Activated gamma-delta T cell treated with anti-CD3 and anti-CD28 coated beads, Interleukin-2, amount 50 U/mL, for 16 hours (primary cell): ENCODE measurements around the gene RAET1G.
"Not testable (repeated sequence)": the region's sequence is repeated elsewhere in the genome, so short reads cannot be mapped to it uniquely, and the experiment has no call there.

Experiments used
- DNase-seq: peaks from one replicate; pipeline ENCODE4 v3.0.0-alpha.2; 2020; ENCODE audit warnings: low read depth

Gene RAET1G

GRCh38 chr6:149913540-149914240 lies 9.2 kb downstream of the RAET1G start:
- DNase-seq, result no peak

- DNase-seq, result no peak
Measured at GRCh38 chr6:149913085-149913484, 9.8 kb downstream of the RAET1G start.

GRCh38 chr6:149912680-149913079 lies 10.2 kb downstream of the RAET1G start:
- not testable (repeated sequence) for DNase-seq

GRCh38 chr6:149910721-149911151 lies 12.2 kb downstream of the RAET1G start:
- DNase-seq, result no peak

- no peak for DNase-seq
Measured at GRCh38 chr6:149909701-149910470, 13.0 kb downstream of the RAET1G start.

DNA sequence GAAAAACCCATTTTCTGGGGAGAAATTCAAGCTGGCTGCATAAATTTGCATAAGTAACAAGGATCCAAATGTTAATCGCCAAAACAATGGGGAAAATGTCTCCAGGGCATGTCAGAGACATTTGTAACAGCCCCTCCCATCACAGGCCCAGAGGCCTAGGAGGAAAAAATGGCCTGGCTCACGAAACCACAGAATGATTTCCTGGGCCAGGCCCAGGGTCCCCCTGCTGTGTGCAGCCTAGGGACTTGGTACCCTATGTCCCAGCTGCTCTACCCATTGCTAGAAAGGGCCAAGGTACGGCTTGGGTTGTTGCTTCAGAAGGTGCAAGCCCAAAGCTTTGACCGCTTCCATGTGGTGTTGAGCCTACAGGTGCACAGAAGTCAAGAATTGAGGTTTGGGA lies 14.4 kb downstream of the RAET1G start:
- not testable (repeated sequence) for DNase-seq

DNA sequence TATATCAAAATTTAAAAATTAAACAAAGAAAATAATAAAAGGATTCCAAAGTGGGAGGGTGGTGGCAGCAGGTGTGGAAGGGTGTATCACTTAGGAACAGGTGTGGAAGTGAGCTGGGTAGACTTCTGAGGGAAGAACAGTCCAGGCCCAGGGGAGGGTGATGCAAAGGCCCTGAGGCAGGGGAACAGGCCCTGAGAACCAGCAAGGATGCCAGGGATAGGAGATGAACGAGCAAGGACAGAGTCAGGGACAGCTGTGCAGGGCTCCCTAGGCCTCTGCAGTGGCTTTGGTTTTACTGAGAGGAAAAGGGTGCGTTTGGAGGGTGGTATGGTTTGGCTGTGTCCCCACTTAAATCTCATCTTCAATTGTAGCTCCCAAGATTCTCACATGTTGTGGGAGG lies 15.6 kb downstream of the RAET1G start:
- DNase-seq, result no peak

DNA sequence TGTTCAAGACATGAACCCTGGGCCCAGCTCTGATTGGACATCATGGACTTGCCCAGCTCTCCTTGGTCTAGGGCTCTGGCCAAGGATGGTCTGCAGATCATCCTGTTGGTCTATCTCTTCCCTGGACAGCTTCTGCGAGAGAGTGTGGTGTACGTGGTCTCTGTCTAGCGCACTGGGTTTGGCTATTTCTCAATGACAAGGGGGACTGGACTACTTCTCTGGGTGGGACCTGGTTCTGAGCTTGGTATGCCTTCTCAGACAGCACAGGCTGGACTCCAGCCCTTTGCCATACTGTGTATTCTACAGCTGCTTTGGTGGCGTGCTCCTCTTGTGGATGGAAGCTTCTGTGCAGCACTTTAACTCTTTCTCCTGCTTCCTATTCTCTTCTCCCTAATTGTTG lies 16.5 kb downstream of the RAET1G start:
- DNase-seq, result no peak

DNA sequence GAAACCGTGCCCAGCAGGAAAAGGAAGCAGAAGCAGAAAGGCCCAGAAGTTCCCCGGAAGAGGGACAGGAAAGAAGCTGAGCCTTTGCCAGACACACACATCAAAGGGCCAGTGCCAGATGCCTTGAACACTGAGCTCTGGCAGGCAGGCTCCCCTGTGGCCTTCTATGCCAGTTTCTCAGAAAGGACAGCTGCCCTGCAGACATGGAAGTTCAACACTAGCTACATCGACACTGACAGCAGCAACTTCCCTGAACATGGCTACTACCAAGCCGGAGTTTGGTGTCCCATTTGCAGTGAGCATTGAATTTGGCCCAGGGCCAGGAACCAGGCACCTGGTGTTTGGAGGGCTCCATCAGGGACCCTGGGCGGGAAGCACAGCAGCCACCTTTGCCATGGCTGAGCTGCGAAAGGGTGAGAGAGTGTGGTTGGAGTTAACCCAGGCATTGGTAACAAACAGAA lies 17.0 kb downstream of the RAET1G start:
- DNase-seq, result no peak

DNA sequence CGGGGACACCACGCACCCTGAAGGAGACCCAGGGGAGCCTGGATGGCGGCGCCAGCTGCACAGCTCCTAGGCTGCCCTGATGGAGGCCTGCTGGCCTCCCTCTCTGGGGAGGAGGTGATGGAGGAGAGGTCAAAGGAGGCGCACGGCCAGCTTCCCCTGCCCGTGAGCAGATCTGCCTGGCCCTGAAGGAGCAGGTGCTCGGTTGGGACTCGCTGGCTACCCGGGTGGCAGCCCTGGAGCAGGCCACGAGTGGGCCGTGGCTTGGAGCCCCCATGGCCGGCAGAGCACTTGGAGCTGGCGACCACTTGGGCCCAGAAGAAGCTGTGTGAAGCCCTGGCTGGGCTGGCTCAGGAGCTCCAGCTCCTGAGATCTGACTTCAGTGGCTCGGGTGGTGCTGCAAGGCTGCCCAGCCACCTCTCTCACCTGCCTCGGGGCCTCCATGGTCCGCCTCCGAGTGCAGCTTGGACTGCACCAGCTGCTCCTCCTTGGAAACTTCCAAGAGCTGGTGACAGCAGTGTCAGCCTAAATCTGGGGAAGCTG lies 17.5 kb downstream of the RAET1G start:
- no peak for DNase-seq

- no peak for DNase-seq
Measured at GRCh38 chr6:149904661-149905370, 18.1 kb downstream of the RAET1G start.

DNA sequence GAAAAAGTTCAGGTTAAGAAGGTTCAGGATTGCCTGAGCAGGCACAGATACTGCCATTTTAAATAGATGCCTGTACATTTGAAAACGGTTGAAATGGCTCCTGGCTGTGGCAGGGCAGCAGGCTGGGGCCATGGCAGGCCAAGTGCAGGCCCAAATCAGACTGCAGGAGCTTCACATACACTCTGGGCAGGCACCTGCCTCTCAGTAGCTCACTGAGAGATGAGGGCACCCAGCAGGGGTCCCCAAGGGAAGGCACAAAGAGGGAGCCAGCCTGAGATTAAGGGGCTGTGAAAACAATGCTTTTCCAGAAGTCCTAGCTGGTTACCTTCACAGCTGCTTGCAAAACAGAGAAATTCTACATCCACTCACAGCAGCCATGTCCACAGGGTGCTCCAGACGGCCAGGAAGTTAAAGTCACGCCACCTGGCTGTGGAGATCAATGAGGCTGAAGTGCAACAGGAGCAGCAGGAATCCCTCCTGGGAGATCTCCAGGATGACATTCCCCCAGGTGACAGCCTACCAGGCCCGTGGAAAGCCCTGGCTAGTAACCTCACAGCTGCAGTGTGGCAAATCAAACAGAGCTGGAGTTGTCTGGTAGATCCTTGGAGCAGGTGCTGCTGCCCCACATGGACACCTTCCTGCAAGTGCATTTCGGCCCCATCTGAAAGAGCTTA lies 18.8 kb downstream of the RAET1G start:
- no peak for DNase-seq

GRCh38 chr6:149901444-149902140 lies 21.3 kb downstream of the RAET1G start:
- DNase-seq, result no peak

GRCh38 chr6:149900620-149901443 lies 22.1 kb downstream of the RAET1G start:
- no peak for DNase-seq

DNA sequence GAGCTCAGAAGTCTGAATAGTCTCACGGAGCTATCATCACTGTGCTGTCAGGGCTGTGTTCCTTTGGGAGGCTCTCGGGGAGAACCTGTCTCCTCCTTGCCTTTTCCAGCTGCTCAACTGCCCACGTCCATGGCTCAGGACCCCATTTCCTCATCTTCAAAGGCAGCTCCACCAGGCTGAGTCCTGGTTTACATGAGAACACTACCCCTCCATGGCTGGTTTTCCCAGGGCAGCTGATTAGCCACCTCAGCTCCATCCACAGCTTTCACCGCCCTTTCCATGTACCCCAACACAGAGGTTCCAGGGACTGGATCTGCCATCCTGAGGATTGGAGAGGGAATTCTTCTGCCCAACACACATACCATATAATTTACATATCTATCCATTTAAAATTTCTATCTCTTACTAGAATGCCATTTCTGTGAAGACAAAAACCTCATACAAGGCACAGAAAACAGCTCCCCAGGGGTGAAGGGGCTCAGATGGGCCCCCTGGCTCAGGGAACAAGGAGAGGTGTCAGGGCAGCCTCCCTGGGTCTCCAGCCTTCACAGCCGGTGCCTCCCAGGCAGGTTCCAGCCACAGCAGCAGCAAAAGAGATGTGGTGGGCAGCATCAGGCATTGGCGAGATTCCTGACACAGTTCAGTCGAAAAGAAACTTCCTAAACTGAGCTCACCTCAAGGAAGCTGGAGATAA lies 22.8 kb downstream of the RAET1G start:
- DNase-seq, result no peak

DNA sequence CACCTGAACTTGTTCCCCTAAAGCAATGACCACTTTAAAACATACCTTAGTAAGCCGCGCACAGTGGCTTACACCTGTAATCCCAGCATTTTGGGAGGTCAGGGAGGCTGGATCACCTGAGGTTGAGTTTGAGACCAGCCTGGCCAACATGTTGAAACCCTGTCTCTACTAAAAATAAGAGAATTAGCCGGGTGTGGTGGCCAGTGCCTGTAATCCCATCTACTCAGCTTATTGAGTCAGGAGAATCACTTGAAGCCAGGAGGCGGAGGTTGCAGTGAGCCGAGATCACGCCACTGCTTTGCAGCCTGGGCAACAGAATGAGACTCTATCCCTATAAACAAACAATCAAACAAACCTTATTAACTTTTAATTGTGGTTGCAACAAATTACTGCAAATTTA lies 23.4 kb downstream of the RAET1G start:
- no peak for DNase-seq

- DNase-seq, result no peak
Measured at GRCh38 chr6:149898966-149899365, 24.0 kb downstream of the RAET1G start.

GRCh38 chr6:149897855-149898744 lies 24.8 kb downstream of the RAET1G start, which contains the start of gene RAET1E:
TSS of gene RAET1E (minus strand) at chr6:149898113. CDS start at chr6:149890901, 7,212 bp downstream.
- DNase-seq, result no peak
